HFFc6 (cell line): ENCODE data around the gene MT1M. TPM values are rescaled to one million over a fixed set of nuclear protein-coding genes. Genes with fewer than 3 reads are reported as not detected.

Experiments
- DNase-seq: peaks from one replicate; pipeline ENCODE4 v3.0.0-alpha.2; 2018
- H3K27ac Mint-ChIP-seq: 2 replicates; pipeline ENCODE4 v1.8.0; 2020; ENCODE audit warnings: mild to moderate bottlenecking, mixed read lengths
- H3K27me3 Mint-ChIP-seq: 2 replicates; pipeline ENCODE4 v1.8.0; 2021; ENCODE audit warnings: mild to moderate bottlenecking, moderate library complexity, mixed read lengths; ENCODE audit not compliant: insufficient read depth
- H3K36me3 Mint-ChIP-seq: 2 replicates; pipeline ENCODE4 v1.8.0; 2021; ENCODE audit warnings: low read depth, mixed read lengths
- H3K4me1 Mint-ChIP-seq: 2 replicates; pipeline ENCODE4 v1.8.0; 2020; ENCODE audit warnings: low read depth, mixed read lengths
- H3K4me3 Mint-ChIP-seq: 2 replicates; pipeline ENCODE4 v1.8.0; 2020; ENCODE audit warnings: mild to moderate bottlenecking, moderate library complexity, mixed read lengths
- H3K9me3 Mint-ChIP-seq: 2 replicates; pipeline ENCODE4 v1.8.0; 2020; ENCODE audit warnings: mild to moderate bottlenecking, mixed read lengths
- total RNA-seq, 6 experiments: library from RNA; stranded (reverse); fragmentation: NEBNext Ultra II Directional; extraction: Animal tissue kit (Norgen Biotek cat#: 25700); gene quantifications; 2 replicates in 1 of 6; 3 replicates in 5 of 6; pipeline ENCODE4 v1.2.3, GENCODE V29; 2021
- TF ChIP-seq, protein P1 (sequence below): fragments of 200-600 bp; sonication (generic); IDR thresholded peaks from 2 replicates; pipeline ENCODE4 v1.5.0; 2021; ENCODE audit warnings: antibody characterized with exemption, mild to moderate bottlenecking

The MT1M gene
- total RNA-seq, 6 experiments from 2014 or later: 0.21 to 0.41 (median 0.28) TPM; not detected in 1

DNA sequence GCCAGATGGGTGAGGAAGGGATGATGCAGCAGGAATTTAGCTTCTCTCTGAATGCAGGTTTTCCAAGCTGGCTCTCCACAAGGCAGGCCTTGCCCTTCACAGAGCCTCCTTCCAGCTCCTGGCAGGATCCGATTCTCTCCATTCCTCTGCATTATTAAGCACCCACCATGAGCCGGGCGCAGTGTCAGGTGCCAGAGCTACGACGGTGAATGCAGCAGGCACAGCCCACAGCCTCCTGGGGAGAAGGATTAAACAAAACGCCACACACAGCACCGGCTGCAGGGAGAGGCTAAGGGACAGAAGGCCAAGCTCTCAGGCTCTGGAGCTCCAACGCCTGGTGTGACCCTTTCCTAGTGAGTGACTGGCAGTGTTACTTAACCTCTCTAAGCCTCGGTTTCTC, 31.1 kb upstream of the MT1M start:
- TF ChIP-seq, protein P1, sequence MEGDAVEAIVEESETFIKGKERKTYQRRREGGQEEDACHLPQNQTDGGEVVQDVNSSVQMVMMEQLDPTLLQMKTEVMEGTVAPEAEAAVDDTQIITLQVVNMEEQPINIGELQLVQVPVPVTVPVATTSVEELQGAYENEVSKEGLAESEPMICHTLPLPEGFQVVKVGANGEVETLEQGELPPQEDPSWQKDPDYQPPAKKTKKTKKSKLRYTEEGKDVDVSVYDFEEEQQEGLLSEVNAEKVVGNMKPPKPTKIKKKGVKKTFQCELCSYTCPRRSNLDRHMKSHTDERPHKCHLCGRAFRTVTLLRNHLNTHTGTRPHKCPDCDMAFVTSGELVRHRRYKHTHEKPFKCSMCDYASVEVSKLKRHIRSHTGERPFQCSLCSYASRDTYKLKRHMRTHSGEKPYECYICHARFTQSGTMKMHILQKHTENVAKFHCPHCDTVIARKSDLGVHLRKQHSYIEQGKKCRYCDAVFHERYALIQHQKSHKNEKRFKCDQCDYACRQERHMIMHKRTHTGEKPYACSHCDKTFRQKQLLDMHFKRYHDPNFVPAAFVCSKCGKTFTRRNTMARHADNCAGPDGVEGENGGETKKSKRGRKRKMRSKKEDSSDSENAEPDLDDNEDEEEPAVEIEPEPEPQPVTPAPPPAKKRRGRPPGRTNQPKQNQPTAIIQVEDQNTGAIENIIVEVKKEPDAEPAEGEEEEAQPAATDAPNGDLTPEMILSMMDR: no peak
- H3K9me3 Mint-ChIP-seq: no peaks in the 10 kb centered on the region
- no peak overlapping the region for H3K27ac Mint-ChIP-seq
- peaks cover 3% of the 10 kb centered on the region; the same call in 1 of the 2 replicates for H3K36me3 Mint-ChIP-seq
- H3K4me1 Mint-ChIP-seq: peaks cover 30% of the 10 kb centered on the region
- peaks cover 9% of the 10 kb centered on the region; the same call in 1 of the 2 replicates for H3K27me3 Mint-ChIP-seq
- no peak for DNase-seq
- H3K4me3 Mint-ChIP-seq: no peak overlapping the region

DNA sequence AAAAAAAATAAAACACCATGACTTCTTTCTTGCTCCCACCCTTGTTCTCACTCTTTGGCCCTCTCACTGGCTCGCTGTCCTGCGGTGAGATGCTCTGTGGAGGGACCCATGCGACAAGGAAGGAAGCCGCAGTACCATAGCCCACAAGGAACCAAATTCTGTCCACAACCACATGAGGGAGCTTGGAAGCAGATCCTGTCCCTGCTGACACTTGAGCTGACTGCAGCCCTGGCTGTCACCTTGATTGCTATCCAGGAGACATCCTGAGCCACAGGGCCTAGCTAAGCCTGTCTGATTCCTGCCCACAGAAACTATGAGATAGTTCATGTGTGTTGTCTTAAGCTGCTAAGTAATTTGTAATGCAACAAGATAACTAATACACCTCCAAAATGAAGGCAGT, 28.9 kb upstream of the MT1M start:
- Mint-ChIP-seq H3K27ac (no peak overlapping the region), H3K27me3 (peaks cover 6% of the 10 kb centered on the region), H3K36me3 (peaks cover 4% of the 10 kb centered on the region; the same call in 1 of the 2 replicates), H3K4me1 (peaks cover 48% of the 10 kb centered on the region), H3K4me3 (no peak overlapping the region), H3K9me3 (no peaks in the 10 kb centered on the region)
- TF ChIP-seq, protein P1: peak; percentile 68
- peak; percentile 26 for DNase-seq

GRCh38 chr16:56604966-56605365, 27.5 kb upstream of the MT1M start:
- no peak for DNase-seq
- H3K4me3 Mint-ChIP-seq: no peak overlapping the region
- peak overlapping the region; percentile 69 for H3K27ac Mint-ChIP-seq
- peaks cover 50% of the 10 kb centered on the region for H3K4me1 Mint-ChIP-seq
- no peaks in the 10 kb centered on the region for H3K9me3 Mint-ChIP-seq
- H3K36me3 Mint-ChIP-seq: peaks cover 14% of the 10 kb centered on the region; the same call in 1 of the 2 replicates
- TF ChIP-seq, protein P1: no peak
- peaks cover 6% of the 10 kb centered on the region for H3K27me3 Mint-ChIP-seq

DNA sequence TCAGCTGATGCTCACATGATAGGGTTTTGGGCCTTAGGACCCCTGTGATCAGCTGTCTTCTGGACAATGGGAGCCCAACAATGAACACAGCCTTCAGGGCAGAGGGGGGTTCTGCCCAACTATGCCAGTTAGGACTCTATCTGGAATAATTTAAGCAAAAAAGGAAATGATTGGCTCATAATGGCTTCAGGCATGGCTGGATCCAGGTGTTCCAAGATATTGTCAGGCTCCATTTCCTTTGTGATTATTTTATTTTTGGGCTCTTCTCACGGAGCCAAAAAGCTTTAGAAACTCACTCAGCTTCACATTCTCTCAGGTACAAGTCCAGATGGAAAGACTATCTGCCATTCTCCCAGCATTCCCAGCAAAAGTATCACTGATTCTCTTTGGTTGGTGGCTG, 27.0 kb upstream of the MT1M start:
- H3K27ac Mint-ChIP-seq: peak overlapping the region; percentile 100
- peaks cover 14% of the 10 kb centered on the region; the same call in 1 of the 2 replicates for H3K36me3 Mint-ChIP-seq
- peaks cover 6% of the 10 kb centered on the region for H3K27me3 Mint-ChIP-seq
- peak overlapping the region; percentile 84 for H3K4me3 Mint-ChIP-seq
- no peak for DNase-seq
- no peaks in the 10 kb centered on the region for H3K9me3 Mint-ChIP-seq
- TF ChIP-seq, protein P1: no peak
- H3K4me1 Mint-ChIP-seq: peaks cover 50% of the 10 kb centered on the region

DNA sequence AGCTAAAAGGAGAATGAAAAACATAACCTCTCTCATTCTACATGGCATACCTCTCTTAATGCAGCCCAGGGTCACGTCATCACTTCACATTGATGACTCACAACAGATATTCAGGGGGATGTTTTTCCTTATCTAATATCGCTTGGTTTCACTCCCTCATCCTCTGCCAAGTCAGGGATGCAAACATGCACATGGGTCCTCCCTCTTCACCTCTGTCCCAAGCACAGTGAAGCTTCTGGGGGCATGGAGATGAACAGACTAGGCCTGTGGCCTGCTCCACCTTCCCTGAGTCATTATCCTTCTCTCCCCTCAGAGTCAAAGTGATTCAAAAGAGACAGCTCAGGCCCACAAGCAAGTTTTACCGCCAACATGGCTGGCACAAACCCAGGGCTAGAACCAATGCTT, 26.4 kb upstream of the MT1M start:
- H3K9me3 Mint-ChIP-seq: no peaks in the 10 kb centered on the region
- peak overlapping the region; percentile 100 for H3K27ac Mint-ChIP-seq
- no peak for DNase-seq
- peaks cover 53% of the 10 kb centered on the region for H3K4me1 Mint-ChIP-seq
- TF ChIP-seq, protein P1: no peak
- H3K27me3 Mint-ChIP-seq: peaks cover 6% of the 10 kb centered on the region
- peaks cover 14% of the 10 kb centered on the region; the same call in 1 of the 2 replicates for H3K36me3 Mint-ChIP-seq
- peak overlapping the region; percentile 84 for H3K4me3 Mint-ChIP-seq
